Kidney (tissue), 14 donors: ENCODE results near the gene AUTS2. TPM values are rescaled to one million over a fixed set of nuclear protein-coding genes. Genes with fewer than 3 reads are reported as not detected.

Experiments
- DNase-seq, 5 donors: peaks; one replicate each; pipeline ENCODE4 v3.0.0-alpha.2; 2013 to 2020
- FAIRE-seq: peaks from 2 replicates; lab custom pipeline; 2012; peaks lifted over from hg19 to GRCh38; lab: Jason Lieb, UNC
- H3K27ac ChIP-seq, 2 donors: one replicate each; pipeline ENCODE4 v1.7.0; 2013; ENCODE audit warnings: low read depth in 2 of 2, low read length in 2 of 2, inconsistent platforms in 1 of 2
- H3K27me3 ChIP-seq: one replicate; pipeline ENCODE4 v1.7.1; 2013; ENCODE audit warnings: low read length, inconsistent platforms; ENCODE audit not compliant: control insufficient read depth, insufficient read depth
- H3K36me3 ChIP-seq, 3 donors: one replicate each; pipeline versions ENCODE4 v1.7.0 to v1.7.1; 2013; ENCODE audit warnings: low read length in 3 of 3, control low read depth in 1 of 3, inconsistent platforms in 1 of 3; ENCODE audit not compliant: insufficient read depth in 3 of 3, control insufficient read depth in 2 of 3
- H3K4me1 ChIP-seq, 3 donors: one replicate each; pipeline versions ENCODE4 v1.7.0 to v1.7.1; 2013; ENCODE audit warnings: low read length in 3 of 3, inconsistent platforms in 1 of 3, low read depth in 1 of 3; ENCODE audit not compliant: control insufficient read depth in 2 of 3, insufficient read depth in 2 of 3
- H3K4me3 ChIP-seq, 3 donors: one replicate each; pipeline versions ENCODE4 v1.7.0 to v1.8.1; 2013; ENCODE audit warnings: low read length in 3 of 3, control low read depth in 1 of 3, inconsistent platforms in 1 of 3
- H3K9ac ChIP-seq, 3 donors: one replicate each; pipeline versions ENCODE4 v1.7.0 to v1.7.1; 2013; ENCODE audit warnings: low read length in 3 of 3, control low read depth in 1 of 3, inconsistent platforms in 1 of 3
- H3K9me3 ChIP-seq, 3 donors: one replicate each; pipeline versions ENCODE4 v1.7.0 to v1.7.1; 2013; ENCODE audit warnings: low read length in 3 of 3, control low read depth in 1 of 3, inconsistent platforms in 1 of 3; ENCODE audit not compliant: control insufficient read depth in 2 of 3, insufficient read depth in 1 of 3
- CTCF ChIP-seq: IDR thresholded peaks from 3 replicates; pipeline ENCODE4 v1.5.1; 2012; ENCODE audit warnings: mild to moderate bottlenecking, moderate library complexity, borderline replicate concordance; ENCODE audit not compliant: insufficient read depth; ENCODE audit errors: extremely low read depth
- intact Hi-C: fragments of 100-400 bp; cut with DNase I; formaldehyde crosslinking; loops from one replicate; pipeline ENCODE4 v1.11.1; 2022
- polyA plus RNA-seq: library from polyadenylated mRNA; stranded (reverse); fragments of 350-450 nt; fragmentation: Illumina TruSeq; extraction: RNeasy Lipid Tissue Mini Kit (QIAGEN cat#74804); gene quantifications from one replicate; pipeline ENCODE4 v1.2.3, GENCODE V29; 2014; ENCODE audit warnings: low read depth, low replicate concordance; ENCODE audit not compliant: insufficient read depth
- total RNA-seq: library from RNA; stranded (reverse); fragmentation: NEBNext Ultra II Directional; extraction: Animal tissue kit (Norgen Biotek cat#: 25700); gene quantifications from one replicate; pipeline ENCODE4 v1.2.1, GENCODE V29; 2021
- donor health status: control.
- donor health status: control.
- donor health status: control.
- donor health status: control.
- donor health status: control.
- donor health status: DM: yes; HTN: yes; CAD: no.
- donor health status: Normal renal cell carcinoma (clear cell type).

AUTS2 gene
- total and polyA plus RNA-seq, 2 donors from 2014 or later, result 5.2 to 33.8 TPM

GRCh38 chr7:69837387-69838068 lies 239.3 kb downstream of the AUTS2 start:
- DNase-seq, result no peak
- H3K36me3 ChIP-seq, result no peaks in the 10 kb centered on the region
- no peaks in the 10 kb centered on the region for H3K4me1 ChIP-seq
- H3K27me3 ChIP-seq, result no peaks in the 10 kb centered on the region
- H3K9ac ChIP-seq, result no peak overlapping the region
- no peak overlapping the region for H3K27ac ChIP-seq
- no peak for TF ChIP-seq CTCF
- intact Hi-C loops, result no loop called here
- no peak overlapping the region for H3K4me3 ChIP-seq
- FAIRE-seq, result no peak
- no peaks in the 10 kb centered on the region for H3K9me3 ChIP-seq

DNA sequence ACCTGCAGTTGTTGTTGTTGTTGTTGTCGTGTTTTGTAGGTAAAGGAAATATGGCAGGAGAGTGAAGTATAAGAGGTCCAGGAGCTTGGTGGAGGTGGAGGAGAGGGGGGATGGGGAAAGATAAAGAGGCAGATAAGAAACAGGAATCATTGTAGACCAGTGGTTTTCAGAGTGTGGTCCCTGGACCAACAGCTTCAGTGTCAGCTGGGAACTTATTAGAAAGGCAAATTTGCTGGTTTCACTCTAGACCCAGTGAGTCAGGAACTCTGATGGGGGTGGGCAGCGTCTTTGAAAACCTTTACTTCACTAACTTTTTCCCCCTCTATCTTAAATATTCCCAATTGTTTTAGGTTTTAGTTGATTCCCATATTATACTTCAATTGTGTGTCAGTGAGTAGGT lies 241.5 kb downstream of the AUTS2 start:
- Histone ChIP-seq H3K4me1 (no peaks in the 10 kb centered on the region), H3K27me3 (no peaks in the 10 kb centered on the region), H3K9me3 (no peaks in the 10 kb centered on the region), H3K36me3 (no peaks in the 10 kb centered on the region), H3K4me3 (no peak overlapping the region), H3K9ac (no peak overlapping the region), H3K27ac (no peak overlapping the region)
- FAIRE-seq, result no peak
- TF ChIP-seq CTCF, result no peak
- DNase-seq, result no peak
- intact Hi-C loops, result no loop called here

DNA sequence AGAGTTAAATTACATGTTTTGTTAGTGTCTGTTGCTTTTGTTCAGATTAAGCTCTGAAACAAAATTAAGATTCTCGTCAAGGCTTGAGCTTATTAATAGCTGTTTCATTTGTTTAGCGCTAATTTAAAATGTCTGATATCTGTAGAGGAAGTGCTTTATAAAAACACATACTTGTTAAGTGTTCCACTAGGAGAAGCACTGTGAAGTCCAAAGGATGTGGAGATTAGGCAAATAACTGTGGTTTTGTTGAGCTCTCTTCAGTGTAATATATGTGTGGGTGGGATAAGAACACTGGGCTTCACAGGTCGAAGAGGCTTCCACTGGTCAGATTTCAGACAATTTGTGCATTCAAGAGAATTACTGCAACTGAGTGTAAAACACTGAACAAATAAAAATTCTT lies 242.0 kb downstream of the AUTS2 start:
- intact Hi-C loops, result no loop called here
- Histone ChIP-seq H3K36me3 (no peaks in the 10 kb centered on the region), H3K9me3 (no peaks in the 10 kb centered on the region), H3K4me3 (no peak overlapping the region), H3K27me3 (no peaks in the 10 kb centered on the region), H3K4me1 (no peaks in the 10 kb centered on the region), H3K27ac (no peak overlapping the region), H3K9ac (no peak overlapping the region)
- FAIRE-seq (no peak), DNase-seq (no peak)
- no peak for TF ChIP-seq CTCF

DNA sequence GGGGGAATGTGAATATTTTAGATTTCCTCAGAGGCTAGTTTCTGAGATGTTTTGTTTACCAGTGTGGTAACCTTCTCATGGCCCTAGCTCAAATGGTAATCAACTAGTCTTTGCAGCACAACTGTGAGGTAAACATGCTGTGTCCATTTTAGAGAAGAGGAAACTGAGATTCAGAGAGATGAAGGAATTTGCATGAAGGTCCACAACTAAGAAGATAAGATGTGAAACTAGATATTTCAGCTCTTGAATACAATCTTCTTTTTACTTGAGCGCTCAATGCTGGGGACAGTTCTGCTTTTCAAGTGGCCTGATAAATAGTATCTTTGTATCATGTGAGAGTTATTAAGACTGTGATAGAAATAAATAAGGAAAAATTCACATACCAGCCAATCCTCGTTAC lies 245.4 kb downstream of the AUTS2 start:
- no peak overlapping the region for H3K4me3 ChIP-seq
- no peaks in the 10 kb centered on the region for H3K27me3 ChIP-seq
- intact Hi-C loops, result no loop called here
- H3K4me1 ChIP-seq, result no peaks in the 10 kb centered on the region
- no peaks in the 10 kb centered on the region for H3K9me3 ChIP-seq
- no peak overlapping the region for H3K9ac ChIP-seq
- FAIRE-seq (no peak), DNase-seq (no peak)
- H3K36me3 ChIP-seq, result no peaks in the 10 kb centered on the region
- TF ChIP-seq CTCF, result no peak
- H3K27ac ChIP-seq, result no peak overlapping the region
